PC-9 (cell line): ENCODE data around the gene HEXIM1.

Experiments used
- EZH2 ChIP-seq: fragments of 200-600 bp; sonication (generic); IDR thresholded peaks from 2 replicates; pipeline ENCODE4 v1.8.0; 2017; ENCODE audit warnings: antibody characterized with exemption, low read depth
- TF ChIP-seq, protein P1 (sequence below): fragments of 200-600 bp; sonication (generic); conservative IDR thresholded peaks from 2 replicates; pipeline ENCODE4 v1.6.1; 2017; ENCODE audit warnings: mixed run types, antibody characterized with exemption, mild to moderate bottlenecking, moderate library complexity

DNA sequence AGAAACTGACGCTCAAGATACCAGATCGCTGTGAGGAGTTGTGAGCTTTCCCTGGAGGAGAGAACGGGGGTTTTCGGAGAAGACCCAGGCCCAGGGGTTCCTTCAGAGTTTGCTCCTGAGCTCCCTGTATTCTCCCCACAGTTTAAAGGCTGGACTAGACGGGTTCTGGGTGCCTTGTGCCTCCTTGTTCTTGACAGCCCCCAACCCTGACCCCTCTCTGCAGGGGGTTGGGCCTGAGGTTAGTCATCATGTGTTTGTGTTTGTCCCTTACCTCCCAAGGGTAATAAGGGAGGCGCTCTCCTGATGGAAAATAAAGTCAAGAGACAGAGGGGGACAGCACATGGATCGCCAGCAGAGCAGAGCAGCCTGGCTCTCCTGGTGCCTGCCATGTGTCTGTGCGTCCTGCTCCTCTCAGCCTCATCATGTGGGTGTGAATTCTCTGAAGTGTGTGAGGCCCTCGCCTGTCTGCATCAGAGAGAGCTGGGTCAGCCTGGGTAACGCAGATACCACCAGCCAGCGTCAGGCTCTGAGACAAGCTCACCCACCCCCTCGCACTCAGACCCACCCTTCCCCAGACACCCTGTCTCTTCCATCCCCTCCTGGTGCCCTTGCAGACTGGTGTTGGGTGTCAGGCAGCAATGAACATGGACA is 22.1 kb downstream of the HEXIM1 start:
- TF ChIP-seq, protein P1, sequence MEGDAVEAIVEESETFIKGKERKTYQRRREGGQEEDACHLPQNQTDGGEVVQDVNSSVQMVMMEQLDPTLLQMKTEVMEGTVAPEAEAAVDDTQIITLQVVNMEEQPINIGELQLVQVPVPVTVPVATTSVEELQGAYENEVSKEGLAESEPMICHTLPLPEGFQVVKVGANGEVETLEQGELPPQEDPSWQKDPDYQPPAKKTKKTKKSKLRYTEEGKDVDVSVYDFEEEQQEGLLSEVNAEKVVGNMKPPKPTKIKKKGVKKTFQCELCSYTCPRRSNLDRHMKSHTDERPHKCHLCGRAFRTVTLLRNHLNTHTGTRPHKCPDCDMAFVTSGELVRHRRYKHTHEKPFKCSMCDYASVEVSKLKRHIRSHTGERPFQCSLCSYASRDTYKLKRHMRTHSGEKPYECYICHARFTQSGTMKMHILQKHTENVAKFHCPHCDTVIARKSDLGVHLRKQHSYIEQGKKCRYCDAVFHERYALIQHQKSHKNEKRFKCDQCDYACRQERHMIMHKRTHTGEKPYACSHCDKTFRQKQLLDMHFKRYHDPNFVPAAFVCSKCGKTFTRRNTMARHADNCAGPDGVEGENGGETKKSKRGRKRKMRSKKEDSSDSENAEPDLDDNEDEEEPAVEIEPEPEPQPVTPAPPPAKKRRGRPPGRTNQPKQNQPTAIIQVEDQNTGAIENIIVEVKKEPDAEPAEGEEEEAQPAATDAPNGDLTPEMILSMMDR = no peak
- no peak for TF ChIP-seq EZH2
